ENCODE measurements around the gene FBXL15. TPM values are rescaled to one million over a fixed set of nuclear protein-coding genes. Genes with fewer than 3 reads are reported as not detected.

FBXL15 gene
- total and polyA plus RNA-seq, 9 of the 15 experiments (the other 6 are each of a cell fraction or from before 2014, with no cell fraction given) = 0.08 to 25.9 (median 3.5) TPM

DNA sequence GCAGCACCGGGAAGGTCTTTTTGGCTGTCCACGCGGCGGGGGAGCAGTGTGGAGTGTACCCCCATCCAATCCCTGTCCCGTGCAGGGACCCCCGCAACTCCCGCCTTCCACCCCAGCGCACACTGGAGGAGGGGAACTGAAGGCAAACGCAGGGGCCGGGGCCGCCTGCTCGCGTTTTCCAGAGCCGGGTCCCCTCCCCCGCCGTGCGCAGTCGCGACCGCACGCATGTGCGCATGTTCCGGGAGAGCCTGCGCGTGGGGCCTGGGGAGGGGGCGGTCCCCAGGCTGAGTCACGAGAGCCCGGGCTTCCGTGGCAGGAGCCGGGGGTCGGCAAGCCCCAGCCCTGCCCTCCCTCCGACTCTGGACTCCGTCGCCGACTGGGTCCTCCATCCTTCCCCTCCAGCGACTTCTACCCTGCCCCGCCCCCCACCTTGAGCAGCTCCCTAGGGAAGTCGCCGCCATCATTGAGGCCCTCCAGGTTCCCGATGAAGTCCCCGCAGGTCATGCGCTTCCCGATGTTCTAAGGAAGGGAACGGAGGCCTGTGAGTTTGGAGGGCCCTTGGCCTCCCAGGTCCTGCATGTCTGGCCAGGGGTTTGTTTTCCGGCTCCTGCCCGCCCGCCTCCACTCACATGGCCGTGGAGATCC, 10.1 kb upstream of the FBXL15 start:
- Histone ChIP-seq H3K79me2 (ENCODE audit: control insufficient read depth, insufficient read depth, low read length) (no peaks in the 10 kb centered on the region), H3K9me3 (replicated peaks; ENCODE audit: control insufficient read depth, insufficient read depth, low read depth, low read length) (no peaks in the 10 kb centered on the region), H4K20me1 (replicated peaks; ENCODE audit: control insufficient read depth, insufficient read depth, low read length) (no peaks in the 10 kb centered on the region), H3K27me3 (ENCODE audit: control insufficient read depth in 2 of 2, insufficient read depth in 2 of 2, low read length in 2 of 2) (peaks cover 10 to 49% of the 10 kb centered on the region in 2 experiments; a peak in 3 of 5 replicates), H3K9ac (ENCODE audit: insufficient read depth in 1 of 2, low read depth in 2 of 2, low read length in 2 of 2) (no peak overlapping the region), H3K4me2 (ENCODE audit: insufficient read depth, low read length) (no peak overlapping the region), H3K4me1 (replicated peaks in 1 of 2; ENCODE audit: control insufficient read depth in 2 of 2, insufficient read depth in 2 of 2, low read length in 2 of 2) (peaks cover 0 to 31% of the 10 kb centered on the region in 2 experiments; a peak in 3 of 5 replicates), H3K4me3 (no peak overlapping the region), H3K9me1 (ENCODE audit: control insufficient read depth, insufficient read depth, low read length) (no peaks in the 10 kb centered on the region), H2AFZ (ENCODE audit: low read depth, low read length) (no peak overlapping the region), H3K27ac (ENCODE audit: extremely low read depth, low read depth, low read length) (no peak overlapping the region), H3K36me3 (ENCODE audit: control insufficient read depth, insufficient read depth, low read length) (no peaks in the 10 kb centered on the region)
- no TSS peak for BruUV-seq (replicated peaks)
- TF ChIP-seq BRCA1 (IDR thresholded peaks at IDR 0.05) = no peak
- TF ChIP-seq BRCA1 (CRISPR knock-in tag; IDR thresholded peaks at IDR 0.05) = no peak
- TF ChIP-seq, protein P1, sequence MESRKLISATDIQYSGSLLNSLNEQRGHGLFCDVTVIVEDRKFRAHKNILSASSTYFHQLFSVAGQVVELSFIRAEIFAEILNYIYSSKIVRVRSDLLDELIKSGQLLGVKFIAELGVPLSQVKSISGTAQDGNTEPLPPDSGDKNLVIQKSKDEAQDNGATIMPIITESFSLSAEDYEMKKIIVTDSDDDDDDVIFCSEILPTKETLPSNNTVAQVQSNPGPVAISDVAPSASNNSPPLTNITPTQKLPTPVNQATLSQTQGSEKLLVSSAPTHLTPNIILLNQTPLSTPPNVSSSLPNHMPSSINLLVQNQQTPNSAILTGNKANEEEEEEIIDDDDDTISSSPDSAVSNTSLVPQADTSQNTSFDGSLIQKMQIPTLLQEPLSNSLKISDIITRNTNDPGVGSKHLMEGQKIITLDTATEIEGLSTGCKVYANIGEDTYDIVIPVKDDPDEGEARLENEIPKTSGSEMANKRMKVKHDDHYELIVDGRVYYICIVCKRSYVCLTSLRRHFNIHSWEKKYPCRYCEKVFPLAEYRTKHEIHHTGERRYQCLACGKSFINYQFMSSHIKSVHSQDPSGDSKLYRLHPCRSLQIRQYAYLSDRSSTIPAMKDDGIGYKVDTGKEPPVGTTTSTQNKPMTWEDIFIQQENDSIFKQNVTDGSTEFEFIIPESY (CRISPR knock-in tag; IDR thresholded peaks at IDR 0.05) = peak; percentile 63
- TF ChIP-seq ZNF785 (CRISPR knock-in tag; IDR thresholded peaks at IDR 0.05) = no peak
- no peak for TF ChIP-seq RB1 (IDR thresholded peaks at IDR 0.05; ENCODE audit: low read depth)
- TF ChIP-seq NRF1 (conservative IDR thresholded peaks at IDR 0.05 in 1 of 2, IDR thresholded peaks at IDR 0.05 in 1 of 2) = peak in 1 of 2 experiments; percentile 46; a peak in 3 of 4 replicates
- no peak for TF ChIP-seq SAP30 (IDR thresholded peaks at IDR 0.05; ENCODE audit: borderline replicate concordance, insufficient read depth, low read depth, low read length, poor library complexity, severe bottlenecking)
- no peak for ATAC-seq
- ChIA-PET POLR2A (interaction anchor here (1.0 kb wide), 1 partner anchor 11 kb away, joined by 3 read pairs; no protein-coding TSS in a partner anchor), CTCF (ENCODE audit: low intra/inter-chr PET ratio) (interaction anchor here (0.6 kb wide), 1 partner anchor 14 kb away, joined by 4 read pairs; no protein-coding TSS in a partner anchor)
- intact Hi-C loops (cut with micrococcal nuclease) = no loop called here
- no peak for FAIRE-seq
- peak in 1 of 4 experiments; percentile 19 for DNase-seq (ENCODE audit: extremely low read depth in 1 of 4, low spot score in 3 of 4)
- WGBS (ENCODE audit: insufficient coverage, low coverage, missing lambda C conversion rate) = 72% methylated on average over 6 of the region's 48 CpGs
- in situ Hi-C loops (cut with MboI) = no loop called here
